Stimulated activated CD4-positive, alpha-beta T cell treated with anti-CD3 and anti-CD28 coated beads, Interleukin-1b, Interleukin-23, amount 100 ng/mL, for 4 hours (primary cell): Measurements from ENCODE around the gene VKORC1L1.
"Not testable (repeated sequence)": the region's sequence is repeated elsewhere in the genome, so short reads cannot be mapped to it uniquely, and the experiment has no call there.

Experiments
- DNase-seq, 2 donors: peaks; one replicate each; pipeline ENCODE4 v3.0.0-alpha.2; 2020; ENCODE audit warnings: low read depth in 2 of 2

Gene VKORC1L1

DNA sequence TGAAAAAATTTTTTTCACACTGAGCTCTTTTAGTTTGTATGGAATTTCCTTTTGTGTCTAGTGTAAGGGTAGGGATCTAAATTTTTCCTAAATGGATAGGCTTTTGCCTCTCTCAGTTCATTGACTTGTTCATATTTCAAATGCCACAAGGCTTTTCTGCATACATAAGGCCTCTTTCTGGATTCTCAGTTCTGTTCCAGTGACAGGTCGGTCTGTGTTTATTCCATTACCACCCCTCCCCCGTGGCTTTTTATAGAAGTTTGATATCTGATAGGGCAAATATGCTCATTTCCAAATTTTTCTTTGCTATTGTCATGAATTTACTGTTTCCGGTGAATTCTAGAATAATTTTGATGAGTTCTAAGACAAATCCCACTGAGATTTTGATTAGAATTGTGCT lies 12.7 kb downstream of the VKORC1L1 start:
- DNase-seq: not testable (repeated sequence)

DNA sequence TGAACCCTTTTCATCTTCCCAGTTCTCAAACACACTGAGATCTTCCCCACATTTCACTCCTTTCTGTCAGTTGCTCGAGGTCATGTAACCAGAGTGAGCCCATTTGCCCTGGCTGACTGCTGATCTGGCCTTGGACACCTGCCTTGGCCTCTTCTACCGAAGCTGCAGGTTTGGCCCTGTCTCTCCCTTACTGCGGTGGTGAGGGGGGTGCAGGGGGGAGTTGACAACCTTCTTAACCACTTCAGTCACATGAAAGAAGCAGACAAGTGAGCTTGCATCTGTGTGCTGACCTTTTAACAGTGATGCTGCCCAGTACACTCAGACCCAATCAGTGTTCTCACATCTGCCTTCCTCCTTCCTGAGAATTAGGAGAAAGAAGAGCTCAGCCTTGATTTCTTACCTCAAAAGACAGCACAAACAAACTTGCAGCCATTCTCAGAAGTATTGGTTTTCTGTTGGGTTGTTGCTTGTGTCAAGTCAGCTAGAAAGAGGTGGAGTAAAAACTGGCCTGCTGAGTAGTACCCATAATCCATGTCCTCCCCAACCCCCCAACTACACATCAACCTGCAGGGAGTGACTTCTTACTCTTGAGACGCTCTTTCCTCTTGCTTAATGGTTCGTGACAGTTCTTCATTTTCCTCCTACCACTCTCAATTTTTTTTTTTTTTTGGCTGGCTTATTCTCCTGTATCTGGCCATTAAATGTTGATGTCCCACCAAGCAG lies 15.7 kb downstream of the VKORC1L1 start:
- not testable (repeated sequence) for DNase-seq

- DNase-seq: not testable (repeated sequence)
Measured at GRCh38 chr7:65889722-65890121, 16.8 kb downstream of the VKORC1L1 start.

- DNase-seq: no peak
Measured at GRCh38 chr7:65892161-65892560, 19.3 kb downstream of the VKORC1L1 start.

DNA sequence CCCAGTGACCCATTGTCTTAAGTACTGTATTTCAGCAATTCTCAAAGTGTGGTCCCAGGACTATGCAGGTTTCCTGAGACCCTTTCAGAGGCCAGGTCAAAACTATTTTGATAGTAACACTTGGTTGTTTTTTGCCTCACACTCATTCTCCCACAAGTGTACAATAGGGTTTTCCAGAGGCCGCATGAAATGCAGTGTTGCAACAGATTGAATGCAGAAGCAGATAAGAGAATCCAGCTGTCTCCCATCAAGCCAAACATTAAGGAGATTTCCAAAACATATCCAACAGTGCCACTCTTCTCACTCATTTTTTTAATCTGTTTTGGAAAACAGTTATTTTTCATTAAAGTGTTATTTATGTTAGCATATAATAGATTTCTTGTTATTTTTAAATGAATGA lies 20.0 kb downstream of the VKORC1L1 start:
- DNase-seq: no peak

- no peak for DNase-seq
Measured at GRCh38 chr7:65896279-65896870, 23.5 kb downstream of the VKORC1L1 start.

DNA sequence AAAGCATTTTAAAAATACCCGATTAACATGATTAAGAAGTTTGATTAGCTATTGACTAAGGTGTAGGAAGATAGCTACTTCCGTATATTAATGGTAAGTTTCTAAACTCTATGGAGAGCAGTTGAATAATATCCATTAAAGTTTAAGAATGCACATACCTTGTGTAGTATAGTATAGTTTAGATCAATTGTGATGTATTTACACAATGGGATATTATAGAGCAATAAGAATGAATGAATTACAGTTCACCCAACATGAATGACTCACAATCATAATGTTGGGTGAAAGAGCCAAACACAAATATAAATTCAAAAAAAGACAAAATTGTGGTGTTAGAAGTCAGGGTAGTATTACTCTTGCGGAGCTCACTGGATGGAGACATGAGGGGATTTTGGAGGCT lies 24.4 kb downstream of the VKORC1L1 start:
- not testable (repeated sequence) for DNase-seq

DNA sequence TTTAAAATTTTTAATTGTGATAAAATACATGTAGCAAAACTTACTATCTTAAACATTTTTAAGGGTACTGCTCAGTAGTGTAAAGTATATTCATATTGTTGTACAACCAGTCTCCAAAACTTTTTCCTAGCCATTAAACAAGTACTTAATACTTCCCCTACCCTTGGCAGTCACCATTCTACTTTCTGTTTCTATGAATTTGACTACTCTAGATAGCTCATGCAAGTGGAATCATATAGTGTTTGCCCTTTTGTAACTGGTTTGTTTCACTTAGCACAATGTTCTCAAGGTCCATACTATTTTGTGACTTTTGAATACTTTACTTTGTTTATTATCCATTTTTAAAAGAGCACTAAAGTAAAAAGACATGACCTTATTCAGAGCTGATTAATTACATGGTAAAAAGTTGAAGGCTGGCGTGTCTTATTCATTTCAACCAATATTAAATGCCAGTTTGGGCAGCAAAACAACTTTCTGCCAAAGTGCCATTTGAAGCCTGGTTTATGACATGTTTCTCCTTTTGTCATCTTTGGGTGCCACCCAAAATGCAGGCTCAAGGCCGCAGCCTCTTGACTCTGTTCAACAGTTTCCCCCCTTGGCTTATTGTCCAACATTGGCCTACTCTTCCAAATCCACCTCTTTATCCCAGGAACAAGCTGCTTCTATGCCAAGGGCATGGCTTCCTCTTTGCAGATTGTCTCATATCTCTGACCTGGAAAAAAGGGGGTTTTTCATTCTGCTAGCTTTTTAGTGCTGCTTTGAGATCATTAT lies 26.0 kb downstream of the VKORC1L1 start:
- DNase-seq: not testable (repeated sequence)

- no peak for DNase-seq
Measured at GRCh38 chr7:65902306-65902705, 29.4 kb downstream of the VKORC1L1 start.

DNA sequence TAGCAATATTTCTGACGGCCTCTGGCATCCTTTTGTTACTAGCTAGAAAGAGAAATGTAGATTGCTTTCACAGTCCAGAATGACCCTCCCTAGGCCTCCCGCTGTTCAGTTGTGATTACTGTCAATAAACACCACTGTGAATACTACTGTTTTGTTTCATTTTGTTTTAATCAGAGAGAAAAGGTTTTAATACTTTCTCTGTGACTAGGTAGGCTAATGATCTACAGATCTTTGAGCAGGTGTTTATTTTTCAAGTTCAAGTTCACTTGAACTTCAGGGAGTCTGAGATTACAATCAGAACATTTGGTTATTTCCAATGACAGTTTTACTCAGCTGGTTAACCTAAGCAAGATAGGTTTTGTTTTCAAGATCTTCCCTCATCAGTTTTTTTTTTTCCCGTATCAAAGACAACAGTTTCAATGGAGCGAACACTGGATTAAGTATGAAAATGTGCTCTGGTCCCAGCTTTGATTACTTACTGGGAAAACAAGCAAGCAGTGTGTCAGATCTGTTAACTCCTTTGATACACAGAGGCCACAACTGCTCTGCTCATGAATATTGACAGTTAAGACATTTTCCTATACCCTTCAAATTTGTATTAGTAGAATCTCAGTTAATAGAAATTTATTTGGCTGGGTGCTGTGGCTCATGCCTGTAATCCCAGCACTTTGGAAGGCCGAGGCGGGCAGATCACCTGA lies 34.8 kb downstream of the VKORC1L1 start:
- no peak for DNase-seq

GRCh38 chr7:65910237-65910636 lies 37.4 kb downstream of the VKORC1L1 start:
- DNase-seq: no peak

GRCh38 chr7:65912237-65912636 lies 39.4 kb downstream of the VKORC1L1 start:
- no peak for DNase-seq

- DNase-seq: no peak
Measured at GRCh38 chr7:65915921-65916657, 43.2 kb downstream of the VKORC1L1 start.

GRCh38 chr7:65923316-65923715 lies 50.4 kb downstream of the VKORC1L1 start:
- DNase-seq: no peak

- no peak for DNase-seq
Measured at GRCh38 chr7:65924193-65924592, 51.3 kb downstream of the VKORC1L1 start.

- DNase-seq: no peak
Measured at GRCh38 chr7:65925040-65925439, 52.2 kb downstream of the VKORC1L1 start.

GRCh38 chr7:65926588-65926987 lies 53.7 kb downstream of the VKORC1L1 start:
- DNase-seq: no peak

- DNase-seq: no peak
Measured at GRCh38 chr7:65927489-65928448, 54.9 kb downstream of the VKORC1L1 start.

DNA sequence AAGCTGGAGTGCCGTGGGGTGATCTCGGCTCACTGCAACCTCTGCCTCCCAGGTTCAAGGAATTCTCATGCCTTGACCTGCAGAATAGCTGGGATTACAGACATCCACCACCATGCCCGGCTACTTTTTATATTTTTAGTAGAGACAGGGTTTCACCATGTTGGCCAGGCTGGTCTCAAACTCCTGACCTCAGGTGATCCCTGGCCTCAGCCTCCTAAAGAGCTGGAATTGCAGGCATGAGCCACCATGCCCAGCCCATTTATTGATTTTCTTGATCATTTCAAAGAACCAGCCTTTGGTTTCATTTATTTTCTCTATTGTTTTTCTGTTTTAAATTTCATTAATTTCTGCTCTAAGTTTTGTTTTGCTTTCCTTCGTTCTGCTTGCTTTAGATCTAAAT lies 58.8 kb downstream of the VKORC1L1 start:
- no peak for DNase-seq

GRCh38 chr7:65937296-65937695 lies 64.4 kb downstream of the VKORC1L1 start:
- DNase-seq: no peak
